Hair follicular keratinocyte (primary cell): Measurements from ENCODE around the gene CD7. TPM values are rescaled to one million over a fixed set of nuclear protein-coding genes. Genes with fewer than 3 reads are reported as not detected.

Source experiments
- total RNA-seq: library from RNA; depleted of rRNA; stranded (reverse); fragments of >200 nt; gene quantifications from 2 replicates; pipeline ENCODE4 v1.2.3, GENCODE V29; 2015

The CD7 gene
- total RNA-seq = not detected in 2 replicates

GRCh38 chr17:82317394-82318168 lies at the start of gene CD7:
Gene CD7 (minus strand): TSS chr17:82317608. CDS start chr17:82317495, 113 bp downstream.

DNA sequence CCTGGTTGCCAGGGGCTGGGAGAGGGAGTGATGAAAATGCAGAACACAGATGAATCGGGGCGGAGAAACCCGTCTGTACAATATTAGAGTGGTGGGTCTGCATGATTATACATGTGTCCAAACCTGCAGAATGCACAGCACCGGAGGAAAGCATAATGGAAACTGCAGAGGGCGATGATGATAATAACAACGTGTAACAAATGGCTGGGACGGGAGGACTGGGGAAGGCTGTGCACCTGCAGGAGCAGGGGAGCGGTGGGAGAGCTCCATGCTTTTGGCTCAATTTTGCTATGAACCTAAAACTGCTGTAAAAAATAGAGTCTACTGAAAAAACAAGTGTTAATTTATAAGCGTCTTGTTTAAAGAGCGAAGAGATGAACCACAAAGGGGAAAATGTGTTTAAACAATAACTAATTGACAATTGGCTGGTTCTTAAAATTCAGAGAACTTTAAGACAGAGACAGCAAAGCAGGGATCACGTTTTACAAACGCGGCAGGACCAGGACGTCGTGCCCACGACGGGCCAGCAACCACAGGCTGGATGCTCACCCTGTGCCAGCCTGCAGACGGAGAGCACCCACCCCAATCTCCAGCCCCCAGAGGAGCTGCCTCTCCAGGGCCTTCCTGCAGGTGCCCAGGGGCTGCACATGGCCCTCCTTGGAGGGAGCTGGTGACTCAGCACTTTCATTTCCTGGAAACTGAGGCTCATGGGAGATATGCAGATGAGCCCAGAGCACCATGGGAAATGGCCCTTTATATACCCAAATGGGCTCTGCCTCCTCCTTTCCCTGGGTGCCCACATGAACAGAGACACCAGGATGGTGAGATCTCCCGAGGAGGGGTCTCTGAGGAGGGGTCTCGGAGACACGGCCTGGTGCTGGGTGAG lies 41.3 kb upstream of the CD7 start, which contains the start of gene TEX19:
TSS of gene TEX19 (plus strand) at position 783 of the 886 bp plus-strand sequence. CDS start 2,904 bp downstream, outside the sequence.

DNA sequence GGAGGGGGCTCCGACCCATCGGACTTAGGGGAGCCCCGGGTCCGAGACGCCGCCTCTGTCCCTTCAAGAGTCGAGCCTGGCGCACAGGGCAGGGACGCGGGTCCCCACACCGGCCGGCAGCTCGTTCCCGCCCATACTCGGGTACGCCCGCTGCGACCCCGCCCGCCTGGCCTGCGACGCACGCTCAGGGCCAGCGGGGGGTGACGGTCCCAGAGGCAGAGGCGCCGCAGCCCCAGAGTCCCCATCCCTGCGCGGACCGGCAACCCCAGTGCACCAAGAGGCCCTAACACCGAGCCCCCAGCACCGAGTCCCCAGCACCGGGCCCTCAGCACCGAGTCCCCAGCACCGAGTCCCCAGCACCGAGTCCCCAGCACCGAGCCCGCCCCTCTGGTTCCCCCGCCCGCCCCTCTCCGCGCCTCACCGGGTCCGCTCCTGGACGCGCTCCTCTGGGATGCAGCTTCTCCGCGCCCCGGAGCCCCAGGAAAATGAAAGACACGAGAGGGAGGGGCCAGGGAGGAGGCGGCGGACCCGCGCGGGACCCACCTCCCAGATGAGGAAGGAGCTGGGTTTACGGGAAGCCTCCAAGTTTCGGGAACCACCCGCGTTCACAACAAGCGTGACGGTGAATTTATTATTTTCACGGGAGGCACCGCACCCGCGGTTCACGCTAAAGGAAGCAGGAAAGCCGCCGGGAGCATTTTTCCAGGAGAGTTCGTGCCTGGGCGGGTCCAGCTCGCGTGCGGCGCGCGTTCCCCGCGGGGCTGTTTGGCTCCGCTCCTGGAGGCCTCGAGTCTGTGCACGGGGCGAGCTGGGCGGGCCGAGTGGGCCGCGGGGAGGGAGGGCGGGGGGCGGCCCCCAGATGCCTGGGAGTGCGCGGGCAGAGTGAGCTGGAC lies 16.1 kb upstream of the CD7 start, which contains the start of gene SECTM1:
TSS of gene SECTM1 (minus strand) at position 488 of the 893 bp plus-strand sequence. CDS start 6,526 bp downstream, outside the sequence.

DNA sequence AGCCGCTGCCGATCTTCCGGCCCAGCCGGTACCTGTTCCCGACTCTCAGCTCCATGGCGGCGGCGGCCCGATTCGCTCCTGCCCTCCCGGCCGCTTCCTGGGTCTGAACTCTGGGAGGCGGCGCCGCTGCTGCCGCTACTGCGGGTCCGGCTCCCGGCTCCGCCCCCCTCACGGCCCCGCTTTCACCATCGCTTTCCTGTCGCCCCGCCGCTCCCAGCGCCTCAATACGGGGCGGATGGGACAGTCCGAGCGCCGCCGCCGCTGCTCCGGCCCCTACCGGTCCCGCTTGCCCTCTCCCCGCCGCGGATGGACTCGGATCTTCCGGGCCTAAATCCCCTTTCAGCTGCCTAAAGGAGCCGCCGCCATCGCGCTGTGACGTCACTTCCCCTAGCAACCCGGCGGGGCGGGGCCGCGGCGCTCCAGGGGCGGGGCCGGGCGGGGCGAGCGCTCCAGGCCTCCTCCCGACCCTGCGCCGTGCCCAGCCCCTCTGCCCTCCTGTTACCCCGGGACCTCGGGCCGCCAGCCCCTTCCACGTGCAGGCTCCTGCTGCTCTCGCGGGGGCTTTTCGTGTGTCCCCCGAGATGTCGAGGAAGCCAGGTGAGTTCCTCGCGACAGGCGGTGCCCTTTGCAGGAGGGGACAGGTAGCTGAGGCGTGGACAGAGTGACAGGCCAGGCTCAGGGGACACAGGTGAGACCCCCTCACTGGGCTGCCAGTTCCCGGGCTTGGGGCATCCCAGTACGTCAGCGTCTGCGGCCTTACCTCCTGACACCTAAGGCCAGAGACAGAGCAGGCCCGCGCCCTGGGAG lies 43.9 kb downstream of the CD7 start, which contains the start of gene CSNK1D:
TSS of gene CSNK1D (minus strand) at position 374 of the 807 bp plus-strand sequence. CDS start at position 55, 319 bp downstream.

Other genes with a start within 250 kb of the CD7 start
- gene FASN, start 219.4 kb downstream of the CD7 start, total RNA-seq = 292 and 401 TPM in 2 replicates
- gene CCDC57, start 104.8 kb downstream of the CD7 start, total RNA-seq = 9.4 and 13.4 TPM in 2 replicates
- gene SLC16A3, start 88.6 kb downstream of the CD7 start, total RNA-seq = 166 and 252 TPM in 2 replicates
- 35.0 and 53.3 TPM in 2 replicates for gene CSNK1D, start 43.9 kb downstream of the CD7 start, total RNA-seq
- 6.3 and 11.7 TPM in 2 replicates for gene SECTM1, start 16.2 kb upstream of the CD7 start, total RNA-seq
- 0.08 TPM in 1 of 2 replicates, not detected in the other for gene TEX19, start 41.6 kb upstream of the CD7 start, total RNA-seq
- not detected in 2 replicates for gene UTS2R, start 54.2 kb upstream of the CD7 start, total RNA-seq
- gene HEXD, start 100.7 kb upstream of the CD7 start, total RNA-seq = 6.6 and 9.8 TPM in 2 replicates
- 29.5 and 41.0 TPM in 2 replicates for gene OGFOD3, start 101.0 kb upstream of the CD7 start, total RNA-seq
- 31.2 and 39.1 TPM in 2 replicates for gene CYBC1, start 133.1 kb upstream of the CD7 start, total RNA-seq
- 29.5 and 44.0 TPM in 2 replicates for gene NARF, start 141.1 kb upstream of the CD7 start, total RNA-seq
- gene FOXK2, start 202.1 kb upstream of the CD7 start, total RNA-seq = 45.4 and 48.2 TPM in 2 replicates